MM.1S (cell line): ENCODE results near the gene CCDC195.

Experiments
- DNase-seq: peaks from one replicate; pipeline ENCODE4 v3.0.0-alpha.2; 2015
- H2AFZ ChIP-seq: fragments of 300-600 bp; sonication (generic); 2 replicates; pipeline ENCODE4 v1.6.0; 2016; ENCODE audit warnings: antibody characterized with exemption, low read length
- H3F3A ChIP-seq: fragments of 300-600 bp; sonication (generic); 2 replicates; pipeline ENCODE4 v1.6.1; 2016; ENCODE audit warnings: mild to moderate bottlenecking, antibody characterized with exemption, low read length, moderate library complexity, mixed read lengths; ENCODE audit not compliant: insufficient read depth
- H3K27ac ChIP-seq: fragments of 300-600 bp; sonication (generic); 2 replicates; pipeline ENCODE4 v1.5.1; 2016; ENCODE audit warnings: mild to moderate bottlenecking, low read length
- H3K27me3 ChIP-seq: fragments of 300-600 bp; sonication (generic); replicated peaks from 2 replicates; pipeline ENCODE4 v1.6.0; 2016; ENCODE audit warnings: low read length; ENCODE audit not compliant: insufficient read depth
- H3K36me3 ChIP-seq: fragments of 300-600 bp; sonication (generic); replicated peaks from 2 replicates; pipeline ENCODE4 v1.6.1; 2016; ENCODE audit warnings: mild to moderate bottlenecking, low read length, mixed read lengths; ENCODE audit not compliant: insufficient read depth
- H3K4me1 ChIP-seq: fragments of 300-600 bp; sonication (generic); 2 replicates; pipeline ENCODE4 v1.6.1; 2016; ENCODE audit warnings: low read length, mixed read lengths
- H3K4me2 ChIP-seq: fragments of 300-600 bp; sonication (generic); 2 replicates; pipeline ENCODE4 v1.6.0; 2016; ENCODE audit warnings: low read depth, low read length
- H3K4me3 ChIP-seq: fragments of 300-600 bp; sonication (generic); 2 replicates; pipeline ENCODE4 v1.5.1; 2016; ENCODE audit warnings: low read length, mixed read lengths
- H3K79me2 ChIP-seq: fragments of 300-600 bp; sonication (generic); 2 replicates; pipeline ENCODE4 v1.6.1; 2016; ENCODE audit warnings: mixed run types, low read length, mixed read lengths
- H3K9ac ChIP-seq: fragments of 300-600 bp; sonication (generic); 2 replicates; pipeline ENCODE4 v1.6.1; 2016; ENCODE audit warnings: low read length, mixed read lengths
- H3K9me2 ChIP-seq: fragments of 300-600 bp; sonication (generic); replicated peaks from 2 replicates; pipeline ENCODE4 v1.6.1; 2016; ENCODE audit warnings: mild to moderate bottlenecking, low read length, mixed read lengths; ENCODE audit not compliant: insufficient read depth
- H3K9me3 ChIP-seq: fragments of 300-600 bp; sonication (generic); replicated peaks from 2 replicates; pipeline ENCODE4 v1.6.1; 2016; ENCODE audit warnings: mild to moderate bottlenecking, low read length, mixed read lengths; ENCODE audit not compliant: insufficient read depth
- H4K20me1 ChIP-seq: fragments of 300-600 bp; sonication (generic); 2 replicates; pipeline ENCODE4 v1.6.1; 2016; ENCODE audit warnings: mild to moderate bottlenecking, low read length, moderate library complexity, mixed read lengths; ENCODE audit not compliant: insufficient read depth
- EZH2phosphoT487 ChIP-seq: fragments of 300-600 bp; sonication (generic); IDR thresholded peaks from 2 replicates; pipeline ENCODE4 v1.6.1; 2018; ENCODE audit warnings: antibody characterized with exemption, low read length

Gene CCDC195

GRCh38 chr2:224655006-224655537 is 61.1 kb downstream of the CCDC195 start:
- H3F3A ChIP-seq: no peaks in the 10 kb centered on the region
- no peaks in the 10 kb centered on the region for H3K79me2 ChIP-seq

More at GRCh38 chr2:224655006-224655537, 61.1 kb downstream of the CCDC195 start:
- no peaks in the 10 kb centered on the region for H3K9me2 ChIP-seq
- no peaks in the 10 kb centered on the region for H4K20me1 ChIP-seq
- no peak overlapping the region for H3K4me3 ChIP-seq
- H3K36me3 ChIP-seq: no peaks in the 10 kb centered on the region
- no peak overlapping the region for H3K27ac ChIP-seq
- H3K9me3 ChIP-seq: no peaks in the 10 kb centered on the region
- H3K4me2 ChIP-seq: no peak overlapping the region
- H2AFZ ChIP-seq: no peak overlapping the region
- no peak for DNase-seq
- H3K9ac ChIP-seq: no peak overlapping the region
- no peak for TF ChIP-seq EZH2phosphoT487
- H3K27me3 ChIP-seq: no peaks in the 10 kb centered on the region
- no peaks in the 10 kb centered on the region for H3K4me1 ChIP-seq
